Nucleus accumbens (tissue), 56 donors: Measurements from ENCODE around the gene EXTL1.
"Not testable (repeated sequence)": the region's sequence is repeated elsewhere in the genome, so short reads cannot be mapped to it uniquely, and the experiment has no call there.

Experiments used
- DNase-seq, 56 donors: peaks; one replicate each; lab custom pipeline; 2025; lab: John Stamatoyannopoulos, UW

EXTL1 gene

GRCh38 chr1:26021647-26022403, at the start of gene EXTL1:
EXTL1 (plus strand) TSS chr1:26021775; CDS start chr1:26022647, 872 bp downstream.
- DNase-seq: peak in 39 of 56 donors; percentile 9 to 82 (median 42)

GRCh38 chr1:25971811-25972180, 49.8 kb upstream of the EXTL1 start:
- no peak for DNase-seq

- no peak for DNase-seq
Observed at GRCh38 chr1:25973610-25974321, 47.8 kb upstream of the EXTL1 start.

GRCh38 chr1:25977801-25978200, 43.8 kb upstream of the EXTL1 start:
- DNase-seq: no peak

GRCh38 chr1:25978403-25978802, 43.2 kb upstream of the EXTL1 start:
- DNase-seq: no peak

GRCh38 chr1:25979210-25979609, 42.4 kb upstream of the EXTL1 start:
- DNase-seq: no peak

- no peak for DNase-seq
Observed at GRCh38 chr1:25985171-25985570, 36.4 kb upstream of the EXTL1 start.

- no peak for DNase-seq
Observed at GRCh38 chr1:25985670-25986069, 35.9 kb upstream of the EXTL1 start.

GRCh38 chr1:25986773-25987172, 34.8 kb upstream of the EXTL1 start:
- not testable (repeated sequence) for DNase-seq

- no peak for DNase-seq
Observed at GRCh38 chr1:25987951-25988350, 33.6 kb upstream of the EXTL1 start.

GRCh38 chr1:25989440-25990234, 31.9 kb upstream of the EXTL1 start:
- no peak for DNase-seq

- no peak for DNase-seq
Observed at GRCh38 chr1:25990251-25990650, 31.3 kb upstream of the EXTL1 start.

GRCh38 chr1:25990702-25991395, 30.7 kb upstream of the EXTL1 start:
- DNase-seq: no peak

- DNase-seq: no peak
Observed at GRCh38 chr1:25991937-25992688, 29.5 kb upstream of the EXTL1 start.

- DNase-seq: no peak
Observed at GRCh38 chr1:25992689-25993171, 28.8 kb upstream of the EXTL1 start.

- DNase-seq: no peak
Observed at GRCh38 chr1:25993197-25993951, 28.2 kb upstream of the EXTL1 start.

GRCh38 chr1:25994402-25995150, 27.0 kb upstream of the EXTL1 start:
- no peak for DNase-seq
